ENCODE measurements around the gene SKOR2. TPM values are rescaled to one million over a fixed set of nuclear protein-coding genes. Genes with fewer than 3 reads are reported as not detected.

Gene SKOR2
- total and polyA plus RNA-seq, 2 of the 4 experiments (the other 2 are of a cell fraction) = not detected

- no peak overlapping the region for H2AK5ac ChIP-seq (ENCODE audit: low read depth, low read length)
- H2BK5ac ChIP-seq (ENCODE audit: low read depth, low read length, poor library complexity, severe bottlenecking) = no peak overlapping the region
- H3K4me3 ChIP-seq (ENCODE audit: insufficient read depth, low read depth, low read length) = no peak overlapping the region
- WGBS, 2 experiments (ENCODE audit: extremely low coverage in 2 of 2, insufficient read length in 1 of 2) = no CpG with 5 or more reads among the region's 3 CpGs
- DNase-seq (no peak), ATAC-seq (ENCODE audit: low read depth) (no peak)
- H2AFZ ChIP-seq (replicated peaks; ENCODE audit: low read length, poor library complexity) = no peak overlapping the region
- no peak overlapping the region for H3K9ac ChIP-seq (ENCODE audit: low read depth, low read length)
- no peaks in the 10 kb centered on the region for H3K9me3 ChIP-seq (ENCODE audit: control insufficient read depth, insufficient read depth, low read length)
- H3K4me2 ChIP-seq (ENCODE audit: low read depth, low read length) = no peak overlapping the region
- no peak overlapping the region for H2AK9ac ChIP-seq (replicated peaks; ENCODE audit: low read depth, low read length, poor library complexity)
- H3K23ac ChIP-seq (ENCODE audit: low read depth, low read length) = no peak overlapping the region
- H2BK20ac ChIP-seq (ENCODE audit: low read depth, low read length) = no peak overlapping the region
- H3K79me1 ChIP-seq (ENCODE audit: low read depth in 1 of 2, low read length in 2 of 2) = no peaks in the 10 kb centered on the region
- H4K5ac ChIP-seq (ENCODE audit: low read depth, low read length) = no peak overlapping the region
- no peaks in the 10 kb centered on the region for H3K36me3 ChIP-seq (ENCODE audit: control insufficient read depth, insufficient read depth, low read length)
- no peak overlapping the region for H3K14ac ChIP-seq (replicated peaks; ENCODE audit: low read depth, low read length)
- no peak overlapping the region for H3K27ac ChIP-seq (ENCODE audit: insufficient read depth, low read length)
- in situ Hi-C loops (cut with MboI; ENCODE audit: low sequenced_read_pairs) = no loop called here
- intact Hi-C loops (cut with micrococcal nuclease) = loop anchor here (5.0 kb wide), 1 partner anchor 477 kb away; no protein-coding TSS in a partner anchor
- TF ChIP-seq RAD21 (IDR thresholded peaks at IDR 0.05; ENCODE audit: low read length) (no peak), ELK1 (IDR thresholded peaks at IDR 0.05; ENCODE audit: borderline replicate concordance, low read depth, low read length) (no peak), RCOR1 (IDR thresholded peaks at IDR 0.05; ENCODE audit: insufficient replicate concordance, low read length) (no peak), CEBPB (IDR thresholded peaks at IDR 0.05; ENCODE audit: low read depth, low read length) (no peak), BHLHE40 (IDR thresholded peaks at IDR 0.05; ENCODE audit: low read depth, low read length) (no peak), RFX5 (IDR thresholded peaks at IDR 0.05; ENCODE audit: low read depth, low read length) (no peak), POLR2A (IDR thresholded peaks at IDR 0.05; ENCODE audit: low read depth, low read length) (no peak), FOS (IDR thresholded peaks at IDR 0.05; ENCODE audit: low read depth, low read length) (no peak), MAZ (IDR thresholded peaks at IDR 0.05; ENCODE audit: borderline replicate concordance, low read depth, low read length) (no peak), CTCF (conservative IDR thresholded peaks at IDR 0.05; ENCODE audit: low read depth, low read length) (no peak), MXI1 (IDR thresholded peaks at IDR 0.05; ENCODE audit: borderline replicate concordance, low read depth, low read length) (no peak), NFE2L2 (IDR thresholded peaks at IDR 0.05; ENCODE audit: low read depth, low read length) (no peak), SMC3 (IDR thresholded peaks at IDR 0.05; ENCODE audit: low read depth, low read length) (no peak), MAFK (IDR thresholded peaks at IDR 0.05; ENCODE audit: low read depth, low read length) (no peak), CHD1 (IDR thresholded peaks at IDR 0.05; ENCODE audit: low read depth, low read length) (no peak)
- TF ChIP-seq, protein P1, sequence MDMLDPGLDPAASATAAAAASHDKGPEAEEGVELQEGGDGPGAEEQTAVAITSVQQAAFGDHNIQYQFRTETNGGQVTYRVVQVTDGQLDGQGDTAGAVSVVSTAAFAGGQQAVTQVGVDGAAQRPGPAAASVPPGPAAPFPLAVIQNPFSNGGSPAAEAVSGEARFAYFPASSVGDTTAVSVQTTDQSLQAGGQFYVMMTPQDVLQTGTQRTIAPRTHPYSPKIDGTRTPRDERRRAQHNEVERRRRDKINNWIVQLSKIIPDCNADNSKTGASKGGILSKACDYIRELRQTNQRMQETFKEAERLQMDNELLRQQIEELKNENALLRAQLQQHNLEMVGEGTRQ (IDR thresholded peaks at IDR 0.05; ENCODE audit: low read depth, low read length) = no peak
- no peak overlapping the region for H3K4ac ChIP-seq (ENCODE audit: low read depth, low read length)
- CTCF ChIA-PET = no interaction called here
- H4K20me1 ChIP-seq (ENCODE audit: insufficient read depth, low read length) = no peaks in the 10 kb centered on the region
- H3K27me3 ChIP-seq (ENCODE audit: control insufficient read depth, insufficient read depth, low read length) = no peaks in the 10 kb centered on the region
- POLR2A ChIA-PET (ENCODE audit: unreplicated experiment) = interaction anchor here (0.6 kb wide), 1 partner anchor 10 kb away, joined by 3 read pairs; no protein-coding TSS in a partner anchor
- no peaks in the 10 kb centered on the region for H3K4me1 ChIP-seq (ENCODE audit: control insufficient read depth, insufficient read depth, low read length)
- H3K9me1 ChIP-seq (ENCODE audit: insufficient read depth, low read length) = no peaks in the 10 kb centered on the region
- H4K91ac ChIP-seq (ENCODE audit: insufficient read depth, low read depth, low read length) = no peak overlapping the region
- H2BK120ac ChIP-seq (ENCODE audit: low read depth, low read length) = no peak overlapping the region
- no peak overlapping the region for H4K8ac ChIP-seq (ENCODE audit: low read depth in 2 of 2, low read length in 2 of 2)
- no peak overlapping the region for H3K56ac ChIP-seq (ENCODE audit: extremely low read depth, insufficient read depth, low read length)
- no TSS peak for BruUV-seq (replicated peaks)
- no peak overlapping the region for H2BK15ac ChIP-seq (ENCODE audit: low read depth, low read length)
- dilution Hi-C loops (cut with HindIII; ENCODE audit: low sequenced_read_pairs, unreplicated experiment) = no loop called here
- no peak overlapping the region for H3K18ac ChIP-seq (ENCODE audit: low read depth, low read length)
Measured at GRCh38 chr18:47280121-47280520, 28.7 kb upstream of the SKOR2 start.

Measured in IMR-90 (cell line).